ENCODE data around the gene SLC50A1. TPM values are rescaled to one million over a fixed set of nuclear protein-coding genes. Genes with fewer than 3 reads are reported as not detected.
A peak's percentile ranks its signal among the peaks of the same experiment; 100 is the strongest.

SLC50A1 gene
- total RNA-seq, 1 experiment from 2014 or later: 38.4 TPM

DNA sequence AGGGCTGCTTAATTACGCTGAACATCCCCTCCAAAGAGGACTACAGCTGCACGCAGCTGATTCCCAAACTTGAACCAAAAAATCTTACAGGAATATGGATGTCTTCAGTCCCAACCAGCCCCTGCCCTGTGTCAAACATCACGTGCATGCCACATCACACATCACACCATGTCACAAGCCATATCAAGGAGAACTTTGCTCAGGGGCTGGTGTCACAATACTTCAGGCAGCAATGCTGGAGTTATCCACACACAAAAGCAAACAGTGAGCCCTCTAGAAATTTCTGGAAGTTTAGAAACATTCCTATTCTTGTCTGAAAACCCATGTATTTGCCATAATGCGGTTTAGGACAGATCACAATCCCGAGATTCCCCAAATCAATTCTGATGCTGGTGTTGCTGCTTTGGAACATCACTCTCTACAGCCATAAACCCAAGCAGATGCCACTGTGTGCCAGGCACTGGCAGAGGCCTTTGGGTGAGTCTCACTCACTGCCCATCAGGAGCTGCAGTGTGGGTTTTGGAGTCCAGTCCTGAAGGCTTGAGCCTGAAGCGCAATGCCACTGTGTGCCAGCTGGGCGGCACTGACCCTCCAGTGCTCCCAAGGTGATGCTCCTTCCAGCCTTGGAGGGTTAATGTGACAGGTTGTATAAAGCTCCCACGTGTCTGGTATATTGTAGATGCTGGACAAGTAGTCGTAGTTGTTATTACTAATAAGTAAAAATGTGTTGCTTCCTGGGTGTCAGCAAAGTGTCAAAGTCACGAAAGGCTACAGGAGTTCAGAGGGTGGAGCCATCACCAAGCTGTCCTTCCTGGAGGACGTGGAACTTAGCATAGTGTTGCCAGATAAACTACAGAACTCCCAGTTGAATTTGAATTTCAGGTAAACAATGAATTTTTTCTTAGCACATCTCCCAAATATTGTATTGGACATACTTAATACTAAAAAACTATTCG lies 28.1 kb upstream of the SLC50A1 start:
- TSS peak; percentile 54 for BruUV-seq (replicated peaks)

DNA sequence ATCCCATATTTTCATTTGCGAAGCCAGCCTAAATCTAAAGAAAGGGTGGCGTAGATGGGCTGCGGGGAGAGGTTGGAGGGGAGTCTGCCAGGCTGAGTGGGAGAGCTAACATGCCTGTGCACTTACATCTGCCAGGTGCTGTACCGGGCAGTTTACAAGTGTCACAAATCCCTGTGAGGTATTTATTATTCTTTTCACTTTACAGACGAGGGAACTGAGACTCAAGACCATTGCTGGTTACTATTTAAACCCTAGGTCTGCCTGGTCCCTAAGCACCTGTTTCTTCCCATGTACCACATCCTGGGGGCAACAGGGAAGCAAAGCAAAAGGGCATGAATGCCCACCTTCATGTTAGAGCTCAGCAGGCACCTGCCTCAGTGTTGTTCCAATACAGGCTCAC lies 27.4 kb upstream of the SLC50A1 start:
- no peak overlapping the region for H3K4me3 ChIP-seq (ENCODE audit: low read depth, low read length)
- peaks cover 28% of the 10 kb centered on the region for H3K4me1 ChIP-seq
- H3K36me3 ChIP-seq (ENCODE audit: control insufficient read depth, insufficient read depth, low read length): no peaks in the 10 kb centered on the region
- Mint-ChIP-seq H3K36me3 (ENCODE audit: insufficient read depth, unreplicated experiment) (no peaks in the 10 kb centered on the region), H3K9me3 (ENCODE audit: unreplicated experiment) (no peaks in the 10 kb centered on the region), H3K27ac (ENCODE audit: unreplicated experiment) (no peak overlapping the region), H3K4me3 (ENCODE audit: unreplicated experiment) (no peak overlapping the region), H3K27me3 (ENCODE audit: insufficient read depth, unreplicated experiment) (no peaks in the 10 kb centered on the region), H3K4me1 (ENCODE audit: low read depth, unreplicated experiment) (peaks cover 10% of the 10 kb centered on the region)
- no peak for DNase-seq
- no TSS peak for BruUV-seq (replicated peaks)
- ChIA-PET CTCF (interaction anchor here (1.3 kb wide), 1 partner anchor 17 kb away, joined by 3 read pairs; no protein-coding TSS in a partner anchor), POLR2A (no interaction called here)
- H3K9me3 ChIP-seq: no peaks in the 10 kb centered on the region
- no peaks in the 10 kb centered on the region for H3K27me3 ChIP-seq (replicated peaks; ENCODE audit: control insufficient read depth, insufficient read depth, low read length)
- TF ChIP-seq, protein P1, sequence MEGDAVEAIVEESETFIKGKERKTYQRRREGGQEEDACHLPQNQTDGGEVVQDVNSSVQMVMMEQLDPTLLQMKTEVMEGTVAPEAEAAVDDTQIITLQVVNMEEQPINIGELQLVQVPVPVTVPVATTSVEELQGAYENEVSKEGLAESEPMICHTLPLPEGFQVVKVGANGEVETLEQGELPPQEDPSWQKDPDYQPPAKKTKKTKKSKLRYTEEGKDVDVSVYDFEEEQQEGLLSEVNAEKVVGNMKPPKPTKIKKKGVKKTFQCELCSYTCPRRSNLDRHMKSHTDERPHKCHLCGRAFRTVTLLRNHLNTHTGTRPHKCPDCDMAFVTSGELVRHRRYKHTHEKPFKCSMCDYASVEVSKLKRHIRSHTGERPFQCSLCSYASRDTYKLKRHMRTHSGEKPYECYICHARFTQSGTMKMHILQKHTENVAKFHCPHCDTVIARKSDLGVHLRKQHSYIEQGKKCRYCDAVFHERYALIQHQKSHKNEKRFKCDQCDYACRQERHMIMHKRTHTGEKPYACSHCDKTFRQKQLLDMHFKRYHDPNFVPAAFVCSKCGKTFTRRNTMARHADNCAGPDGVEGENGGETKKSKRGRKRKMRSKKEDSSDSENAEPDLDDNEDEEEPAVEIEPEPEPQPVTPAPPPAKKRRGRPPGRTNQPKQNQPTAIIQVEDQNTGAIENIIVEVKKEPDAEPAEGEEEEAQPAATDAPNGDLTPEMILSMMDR (IDR thresholded peaks at IDR 0.05; ENCODE audit: insufficient read depth in 1 of 2, low read depth in 1 of 2, low read length in 1 of 2, severe bottlenecking in 1 of 2, unreplicated experiment in 1 of 2): no peak
- intact Hi-C loops (cut with micrococcal nuclease; ENCODE audit: unreplicated experiment): loop anchor here (10.0 kb wide), 1 partner anchor 833 kb away; the partner anchor contains the start of gene HAX1

More for the DNA sequence above, 28.1 kb upstream of the SLC50A1 start:
- H3K36me3 Mint-ChIP-seq (ENCODE audit: insufficient read depth, unreplicated experiment): no peaks in the 10 kb centered on the region
- H3K4me1 Mint-ChIP-seq (ENCODE audit: low read depth, unreplicated experiment): peaks cover 10% of the 10 kb centered on the region
- no peaks in the 10 kb centered on the region for H3K9me3 Mint-ChIP-seq (ENCODE audit: unreplicated experiment)
- Histone ChIP-seq H3K4me3 (ENCODE audit: low read depth, low read length) (no peak overlapping the region), H3K4me1 (peaks cover 28% of the 10 kb centered on the region), H3K9me3 (no peaks in the 10 kb centered on the region), H3K27me3 (replicated peaks; ENCODE audit: control insufficient read depth, insufficient read depth, low read length) (no peaks in the 10 kb centered on the region), H3K36me3 (ENCODE audit: control insufficient read depth, insufficient read depth, low read length) (no peaks in the 10 kb centered on the region)
- DNase-seq: peak; percentile 68 to 77
- ChIA-PET POLR2A (no interaction called here), CTCF (interaction anchor here (0.6 to 1.3 kb wide), 2 partner anchors 8 to 17 kb away, joined by 3 read pairs; no protein-coding TSS in a partner anchor)
- TF ChIP-seq, protein P1 (IDR thresholded peaks at IDR 0.05; ENCODE audit: insufficient read depth in 1 of 2, low read depth in 1 of 2, low read length in 1 of 2, severe bottlenecking in 1 of 2, unreplicated experiment in 1 of 2): no peak
- H3K27ac Mint-ChIP-seq (ENCODE audit: unreplicated experiment): no peak overlapping the region
- no peak overlapping the region for H3K4me3 Mint-ChIP-seq (ENCODE audit: unreplicated experiment)
- intact Hi-C loops (cut with micrococcal nuclease; ENCODE audit: unreplicated experiment): loop anchor here (1.0 to 10.0 kb wide), 2 partner anchors 19 to 833 kb away; partner anchors contain the start of gene HAX1
- H3K27me3 Mint-ChIP-seq (ENCODE audit: insufficient read depth, unreplicated experiment): no peaks in the 10 kb centered on the region

DNA sequence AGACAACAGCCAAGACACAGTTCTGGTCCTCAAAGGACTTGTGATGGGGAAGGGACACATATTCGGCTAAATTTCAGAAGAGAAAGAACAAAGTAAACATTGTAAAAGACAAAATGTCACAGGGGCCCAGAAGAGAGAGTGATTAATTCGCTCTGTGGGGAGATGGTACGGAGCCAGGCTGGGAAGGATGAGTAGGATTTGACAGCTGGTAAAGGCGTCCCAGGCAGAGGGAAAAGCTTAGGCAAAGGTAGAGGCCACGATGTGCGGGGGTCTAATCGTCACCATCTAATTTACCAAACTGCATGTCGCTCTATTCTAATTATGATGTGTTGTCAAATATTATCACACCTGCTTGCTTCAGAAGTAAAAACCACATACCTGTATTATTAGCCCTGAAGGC lies 25.3 kb upstream of the SLC50A1 start:
- H3K27me3 ChIP-seq (replicated peaks; ENCODE audit: control insufficient read depth, insufficient read depth, low read length): no peaks in the 10 kb centered on the region
- BruUV-seq (replicated peaks): no TSS peak
- no peak overlapping the region for H3K4me3 ChIP-seq (ENCODE audit: low read depth, low read length)
- no peaks in the 10 kb centered on the region for H3K36me3 Mint-ChIP-seq (ENCODE audit: insufficient read depth, unreplicated experiment)
- POLR2A ChIA-PET: no interaction called here
- no peak overlapping the region for H3K27ac Mint-ChIP-seq (ENCODE audit: unreplicated experiment)
- DNase-seq: no peak
- peaks cover 6% of the 10 kb centered on the region for H3K4me1 Mint-ChIP-seq (ENCODE audit: low read depth, unreplicated experiment)
- TF ChIP-seq, protein P1 (IDR thresholded peaks at IDR 0.05; ENCODE audit: insufficient read depth in 1 of 2, low read depth in 1 of 2, low read length in 1 of 2, severe bottlenecking in 1 of 2, unreplicated experiment in 1 of 2): no peak
- no peaks in the 10 kb centered on the region for H3K9me3 ChIP-seq
- no peaks in the 10 kb centered on the region for H3K27me3 Mint-ChIP-seq (ENCODE audit: insufficient read depth, unreplicated experiment)
- no peaks in the 10 kb centered on the region for H3K9me3 Mint-ChIP-seq (ENCODE audit: unreplicated experiment)
- peaks cover 28% of the 10 kb centered on the region for H3K4me1 ChIP-seq
- no peak overlapping the region for H3K4me3 Mint-ChIP-seq (ENCODE audit: unreplicated experiment)
- intact Hi-C loops (cut with micrococcal nuclease; ENCODE audit: unreplicated experiment): no loop called here
- H3K36me3 ChIP-seq (ENCODE audit: control insufficient read depth, insufficient read depth, low read length): no peaks in the 10 kb centered on the region
- CTCF ChIA-PET: interaction anchor here (0.6 kb wide), 1 partner anchor 13 kb away, joined by 4 read pairs; no protein-coding TSS in a partner anchor

Measured in Caco-2 (cell line).